ENCODE results near the gene ZNF772. TPM values are rescaled to one million over a fixed set of nuclear protein-coding genes. Genes with fewer than 3 reads are reported as not detected.

Gene ZNF772
- total RNA-seq, 1 experiment from 2014 or later: 11.4 TPM

DNA sequence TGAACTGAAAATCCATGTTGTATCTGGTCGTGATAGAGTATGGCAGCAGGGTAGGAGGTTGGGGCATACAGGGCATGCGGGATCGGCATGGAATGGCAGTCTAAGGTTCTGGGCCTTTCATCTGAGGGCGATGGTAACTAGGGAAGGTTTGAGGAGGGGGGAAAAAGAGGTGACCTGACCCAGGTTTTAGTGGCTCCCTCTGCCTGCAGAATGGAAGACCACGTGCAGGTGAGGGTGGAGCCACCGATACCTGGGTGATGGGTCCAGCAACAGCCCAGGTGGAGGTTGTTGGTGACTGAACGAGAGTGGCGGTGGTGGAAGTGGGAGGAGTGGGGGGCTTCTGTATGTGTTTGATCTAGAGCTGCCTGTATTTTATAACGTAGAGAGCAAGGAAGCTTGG lies 38.4 kb downstream of the ZNF772 start:
- no peak overlapping the region for H3K4me2 ChIP-seq (ENCODE audit: insufficient read depth, insufficient read length, low read length)
- H3K27me3 ChIP-seq (ENCODE audit: insufficient read depth, low read length): no peaks in the 10 kb centered on the region
- Mint-ChIP-seq H3K36me3 (ENCODE audit: insufficient read depth in 1 of 3, low read depth in 3 of 3) (peaks cover 27 to 46% (median 37%) of the 10 kb centered on the region in 3 experiments), H3K4me3 (peak overlapping the region in 1 of 2 experiments; percentile 39; a peak in 1 of 5 replicates), H3K4me1 (peaks cover 16 to 20% of the 10 kb centered on the region in 2 experiments), H3K27ac (peak overlapping the region in 2 of 3 experiments; percentile 13 to 68; a peak in 2 of 7 replicates), H3K27me3 (ENCODE audit: low read depth) (peaks cover 1% of the 10 kb centered on the region; the same call in 1 of the 2 replicates), H3K9me3 (peaks cover 0 to 19% of the 10 kb centered on the region in 2 experiments; a peak in 4 of 5 replicates)
- H2BK20ac ChIP-seq (ENCODE audit: low read depth, low read length, poor library complexity, severe bottlenecking): no peak overlapping the region
- H3K79me2 ChIP-seq (ENCODE audit: insufficient read depth, low read length): peaks cover 45% of the 10 kb centered on the region
- peak; percentile 30 for DNase-seq
- no peaks in the 10 kb centered on the region for H3K9me3 ChIP-seq (ENCODE audit: control insufficient read depth, low read depth, low read length)
- H3K79me1 ChIP-seq (ENCODE audit: insufficient read depth, low read depth, low read length, poor library complexity, severe bottlenecking): peaks cover 14% of the 10 kb centered on the region
- no peak overlapping the region for H2BK5ac ChIP-seq (ENCODE audit: insufficient read length, low read length)
- H3K23ac ChIP-seq (ENCODE audit: insufficient read length, low read depth, low read length): no peak overlapping the region
- no peak overlapping the region for H4K8ac ChIP-seq (replicated peaks; ENCODE audit: insufficient read length, low read depth, low read length)
- no peak overlapping the region for H2BK12ac ChIP-seq (ENCODE audit: insufficient read length, low read depth, low read length)
- H3K4me1 ChIP-seq (ENCODE audit: insufficient read depth, low read length): peaks cover 5% of the 10 kb centered on the region; the same call in 1 of the 2 replicates
- H3K27ac ChIP-seq (ENCODE audit: insufficient read length, low read depth, low read length): no peak overlapping the region
- TF ChIP-seq, protein P1, sequence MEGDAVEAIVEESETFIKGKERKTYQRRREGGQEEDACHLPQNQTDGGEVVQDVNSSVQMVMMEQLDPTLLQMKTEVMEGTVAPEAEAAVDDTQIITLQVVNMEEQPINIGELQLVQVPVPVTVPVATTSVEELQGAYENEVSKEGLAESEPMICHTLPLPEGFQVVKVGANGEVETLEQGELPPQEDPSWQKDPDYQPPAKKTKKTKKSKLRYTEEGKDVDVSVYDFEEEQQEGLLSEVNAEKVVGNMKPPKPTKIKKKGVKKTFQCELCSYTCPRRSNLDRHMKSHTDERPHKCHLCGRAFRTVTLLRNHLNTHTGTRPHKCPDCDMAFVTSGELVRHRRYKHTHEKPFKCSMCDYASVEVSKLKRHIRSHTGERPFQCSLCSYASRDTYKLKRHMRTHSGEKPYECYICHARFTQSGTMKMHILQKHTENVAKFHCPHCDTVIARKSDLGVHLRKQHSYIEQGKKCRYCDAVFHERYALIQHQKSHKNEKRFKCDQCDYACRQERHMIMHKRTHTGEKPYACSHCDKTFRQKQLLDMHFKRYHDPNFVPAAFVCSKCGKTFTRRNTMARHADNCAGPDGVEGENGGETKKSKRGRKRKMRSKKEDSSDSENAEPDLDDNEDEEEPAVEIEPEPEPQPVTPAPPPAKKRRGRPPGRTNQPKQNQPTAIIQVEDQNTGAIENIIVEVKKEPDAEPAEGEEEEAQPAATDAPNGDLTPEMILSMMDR (conservative IDR thresholded peaks at IDR 0.05): peak; percentile 35; the same call in 2 of the 3 replicates
- no peak overlapping the region for H3T11ph ChIP-seq (ENCODE audit: low read length)
- H3K9ac ChIP-seq (ENCODE audit: extremely low read depth, insufficient read length, low read length): no peak overlapping the region
- no peak overlapping the region for H2AFZ ChIP-seq (ENCODE audit: low read length)
- peaks cover 8% of the 10 kb centered on the region for H3K23me2 ChIP-seq (ENCODE audit: insufficient read length, low read depth, low read length, poor library complexity, severe bottlenecking)
- no peak overlapping the region for H2BK120ac ChIP-seq (ENCODE audit: low read depth, low read length, poor library complexity, severe bottlenecking)
- H3K14ac ChIP-seq (ENCODE audit: insufficient read depth, low read length): no peak overlapping the region
- no peak overlapping the region for H4K91ac ChIP-seq (ENCODE audit: insufficient read length, low read depth, low read length)
- no peak overlapping the region for H3K18ac ChIP-seq (ENCODE audit: insufficient read length, low read depth, low read length)
- no peak overlapping the region for H4K5ac ChIP-seq (ENCODE audit: insufficient read length, low read depth, low read length)
- H2AK5ac ChIP-seq (ENCODE audit: insufficient read length, low read length): no peak overlapping the region
- no peaks in the 10 kb centered on the region for H4K20me1 ChIP-seq (ENCODE audit: control insufficient read depth, insufficient read depth, insufficient read length)
- no peak overlapping the region for H3K4ac ChIP-seq (ENCODE audit: low read depth, low read length)
- no peak overlapping the region for H2BK15ac ChIP-seq (ENCODE audit: low read depth, low read length)
- WGBS (ENCODE audit: extremely low coverage, insufficient read length, low lambda C conversion rate): no CpG with 5 or more reads among the region's 9 CpGs
- no peak overlapping the region for H3K56ac ChIP-seq (ENCODE audit: insufficient read length, low read depth, low read length)
